Gastrocnemius medialis (tissue), 4 donors: Measurements from ENCODE around the gene XKR7. TPM values are rescaled to one million over a fixed set of nuclear protein-coding genes. Genes with fewer than 3 reads are reported as not detected.

Source experiments
- ATAC-seq, 2 donors: fragments of 150-250 bp; one replicate each; pipeline ENCODE4 v1.9.1; 2016
- DNase-seq, 2 donors: peaks; one replicate each; pipeline ENCODE4 v3.0.0-alpha.2; 2019
- H3K27ac ChIP-seq, 4 donors: fragments of 200-600 bp; sonication (generic); 1 replicate in 1 of 4; 2 replicates in 3 of 4; pipeline ENCODE4 v1.5.1; 2016 to 2018; ENCODE audit warnings: mild to moderate bottlenecking in 2 of 4, moderate library complexity in 1 of 4
- H3K27me3 ChIP-seq, 3 donors: fragments of 200-600 bp; sonication (generic) in 2 of 3; 1 replicate in 1 of 3; 2 replicates in 2 of 3; pipeline versions ENCODE4 v1.5.1 to v1.6.0; 2016 to 2019; ENCODE audit warnings: mild to moderate bottlenecking in 1 of 3, moderate library complexity in 1 of 3
- H3K36me3 ChIP-seq, 2 donors: fragments of 200-600 bp; sonication (generic) in 1 of 2; one replicate each; pipeline ENCODE4 v1.5.1; 2017 to 2018
- H3K4me1 ChIP-seq, 2 donors: fragments of 200-600 bp; sonication (generic) in 1 of 2; one replicate each; pipeline ENCODE4 v1.5.1; 2016 to 2017; ENCODE audit warnings: mild to moderate bottlenecking in 2 of 2
- H3K4me3 ChIP-seq, 4 donors: fragments of 200-600 bp; sonication (generic) in 3 of 4; 1 replicate in 1 of 4; 2 replicates in 3 of 4; pipeline ENCODE4 v1.5.1; 2016 to 2019; ENCODE audit warnings: mild to moderate bottlenecking in 2 of 4
- H3K9me3 ChIP-seq, 3 donors: fragments of 200-600 bp; sonication (generic) in 2 of 3; 1 replicate in 1 of 3; 2 replicates in 2 of 3; pipeline ENCODE4 v1.5.1; 2016 to 2019
- CTCF ChIP-seq, 5 experiments: fragments of 450-650 bp in 3 of 5; fragments of 200-600 bp in 2 of 5; sonication (generic) in 2 of 5; IDR thresholded peaks in 4 of 5; conservative IDR thresholded peaks in 1 of 5; 1 replicate in 4 of 5; 2 replicates in 1 of 5; pipeline ENCODE4 v1.5.1; 2016 to 2019; ENCODE audit warnings: antibody characterized with exemption in 5 of 5, mild to moderate bottlenecking in 3 of 5, moderate library complexity in 3 of 5
- POLR2A ChIP-seq, 2 donors: fragments of 450-650 bp; IDR thresholded peaks; one replicate each; pipeline ENCODE4 v1.6.1; 2017; ENCODE audit warnings: antibody characterized with exemption in 2 of 2, mild to moderate bottlenecking in 2 of 2, moderate library complexity in 2 of 2
- in situ Hi-C, 4 donors: fragments of 200-750 bp; cut with MboI; loops; one replicate each; pipeline versions ENCODE4 v1.15.0 to v1.8.0; 2017; ENCODE audit warnings: low sequenced_read_pairs in 4 of 4
- intact Hi-C: fragments of 100-400 bp; cut with DNase I; formaldehyde crosslinking; loops from one replicate; pipeline ENCODE4 v1.15.1; 2023; ENCODE audit warnings: low total_unique reads
- total RNA-seq, 4 donors: library from RNA; depleted of rRNA; stranded (reverse); fragments of >200 nt; gene quantifications; one replicate each; pipeline versions ENCODE4 v1.1.0 to v1.2.3, GENCODE V29; 2016

The XKR7 gene
- total RNA-seq, 4 donors from 2014 or later, result not detected

DNA sequence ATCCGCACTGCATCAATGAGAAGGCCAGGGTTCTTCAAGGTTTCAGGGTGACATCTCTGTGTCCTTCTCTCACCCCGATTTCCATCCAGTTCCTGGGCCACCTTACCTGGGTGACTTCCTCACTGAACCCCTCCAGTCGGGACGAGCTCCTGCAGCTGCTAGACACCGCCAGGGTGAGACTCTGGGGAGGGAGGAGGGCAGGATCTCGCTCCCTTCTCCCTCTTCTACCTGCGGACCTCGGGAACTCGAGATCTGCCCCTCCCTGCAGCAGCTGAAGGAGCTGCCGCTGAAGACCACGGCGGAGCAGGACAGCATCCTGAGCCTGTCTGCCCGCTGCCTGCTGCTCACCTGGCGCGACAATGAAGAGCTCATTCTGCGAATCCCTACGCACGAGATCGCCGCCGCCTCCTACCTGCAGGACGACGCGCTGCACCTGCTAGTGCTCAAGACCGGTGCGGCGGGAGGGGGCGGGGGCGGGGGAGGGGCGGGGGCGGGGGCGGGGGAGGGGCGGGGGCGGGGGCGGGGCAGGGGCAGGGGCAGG is 49.8 kb downstream of the XKR7 start:
- Histone ChIP-seq H3K9me3 (no peaks in the 10 kb centered on the region), H3K4me3 (no peak overlapping the region), H3K4me1 (peaks cover 0 to 4% of the 10 kb centered on the region in 2 donors), H3K27me3 (peaks cover 40 to 58% (median 50%) of the 10 kb centered on the region in 3 donors), H3K36me3 (no peaks in the 10 kb centered on the region), H3K27ac (no peak overlapping the region)
- no peak for ATAC-seq
- intact Hi-C loops, result no loop called here
- in situ Hi-C loops, result no loop called here
- DNase-seq, result no peak
- no peak for TF ChIP-seq POLR2A (IDR thresholded peaks at IDR 0.05)
- no peak for TF ChIP-seq CTCF (IDR thresholded peaks at IDR 0.05 in 4 of 5, conservative IDR thresholded peaks at IDR 0.05 in 1 of 5)

- H3K9me3 ChIP-seq, result no peaks in the 10 kb centered on the region
- intact Hi-C loops, result no loop called here
- H3K27me3 ChIP-seq, result peaks cover 43 to 62% (median 52%) of the 10 kb centered on the region in 3 donors
- peak overlapping the region; percentile 50 to 61 (median 54) for H3K4me3 ChIP-seq
- H3K36me3 ChIP-seq, result no peaks in the 10 kb centered on the region
- TF ChIP-seq POLR2A (IDR thresholded peaks at IDR 0.05), result peak in 1 of 2 donors; percentile 32
- no peak for TF ChIP-seq CTCF (IDR thresholded peaks at IDR 0.05 in 4 of 5, conservative IDR thresholded peaks at IDR 0.05 in 1 of 5)
- ATAC-seq (no peak), DNase-seq (peak in 1 of 2 donors; percentile 16)
- peaks cover 0 to 4% of the 10 kb centered on the region in 2 donors for H3K4me1 ChIP-seq
- in situ Hi-C loops, result no loop called here
- H3K27ac ChIP-seq, result peak overlapping the region in 1 of 4 donors; percentile 40
Measured at GRCh38 chr20:32018269-32019155, 50.6 kb downstream of the XKR7 start.

DNA sequence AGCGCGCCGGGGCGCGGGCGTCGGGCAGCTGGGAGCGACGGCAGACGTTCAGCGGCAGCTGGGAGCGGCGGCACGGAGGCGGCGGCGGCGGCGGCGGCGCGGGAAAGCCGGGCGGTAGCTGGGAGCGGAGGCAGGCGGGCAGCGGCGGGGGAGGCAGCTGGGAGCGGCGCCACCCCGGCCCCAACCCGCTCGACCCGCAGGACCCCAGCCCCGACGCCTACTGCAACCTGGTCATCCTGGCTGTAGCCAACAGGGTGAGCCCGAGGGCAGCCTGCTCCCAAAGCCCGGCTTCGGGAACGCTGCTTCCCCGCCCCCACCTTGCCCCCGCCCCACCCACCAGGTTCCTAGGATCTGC is 51.2 kb downstream of the XKR7 start:
- no peak for TF ChIP-seq CTCF (IDR thresholded peaks at IDR 0.05 in 4 of 5, conservative IDR thresholded peaks at IDR 0.05 in 1 of 5)
- TF ChIP-seq POLR2A (IDR thresholded peaks at IDR 0.05), result no peak
- Histone ChIP-seq H3K9me3 (no peaks in the 10 kb centered on the region), H3K36me3 (no peaks in the 10 kb centered on the region), H3K27ac (no peak overlapping the region), H3K27me3 (peaks cover 42 to 60% (median 52%) of the 10 kb centered on the region in 3 donors), H3K4me3 (peak overlapping the region in 2 of 4 donors; percentile 2 to 56), H3K4me1 (peaks cover 0 to 4% of the 10 kb centered on the region in 2 donors)
- in situ Hi-C loops (no loop called here), intact Hi-C loops (no loop called here)
- no peak for DNase-seq
- ATAC-seq, result no peak

DNA sequence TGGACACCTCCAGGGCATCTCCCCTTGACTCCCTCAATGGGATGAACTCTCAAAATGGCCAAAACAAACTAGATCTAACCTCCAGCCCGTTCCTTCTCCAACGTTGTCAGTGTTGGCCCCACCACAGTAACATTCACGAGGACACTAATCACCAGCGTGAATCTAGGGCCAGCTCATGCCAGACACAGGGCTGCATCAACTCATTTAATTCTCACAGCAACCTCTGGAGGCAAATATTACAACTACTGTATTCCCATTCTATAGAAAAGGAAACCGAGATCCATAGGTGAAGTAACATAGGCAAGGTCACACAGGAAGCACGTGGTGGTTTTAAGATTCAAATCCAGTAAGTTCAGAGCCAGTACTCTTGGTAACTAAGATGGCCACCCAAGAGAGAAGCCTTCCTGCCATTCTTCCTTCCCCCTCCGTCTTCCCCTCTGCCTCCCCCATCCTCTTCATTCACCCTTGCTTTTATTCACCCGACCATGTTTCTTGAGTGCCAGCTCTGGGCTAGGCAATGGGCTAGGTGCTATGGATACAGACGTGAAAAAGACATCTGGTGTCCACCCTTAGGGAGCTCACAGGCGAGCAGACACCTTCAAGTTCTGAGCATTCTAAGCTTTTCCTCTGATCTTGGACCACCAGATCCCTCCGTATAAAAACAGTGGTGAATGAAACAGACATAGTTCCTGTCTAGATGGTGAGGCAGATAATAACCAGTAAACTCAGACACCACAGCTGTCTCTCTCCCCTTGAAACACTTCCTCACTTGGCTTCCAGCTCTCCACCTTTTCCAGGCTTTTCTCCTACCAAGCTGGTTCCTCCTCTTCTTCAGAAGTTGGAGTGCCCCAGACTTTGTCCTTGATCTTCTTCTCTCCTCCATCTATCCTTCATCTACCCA is 51.9 kb downstream of the XKR7 start:
- Histone ChIP-seq H3K9me3 (no peaks in the 10 kb centered on the region), H3K27ac (no peak overlapping the region), H3K4me3 (peak overlapping the region in 2 of 4 donors; percentile 2 to 56), H3K36me3 (no peaks in the 10 kb centered on the region), H3K4me1 (peaks cover 0 to 4% of the 10 kb centered on the region in 2 donors), H3K27me3 (peaks cover 43 to 60% (median 52%) of the 10 kb centered on the region in 3 donors)
- intact Hi-C loops (no loop called here), in situ Hi-C loops (no loop called here)
- ATAC-seq (no peak), DNase-seq (no peak)
- no peak for TF ChIP-seq CTCF (IDR thresholded peaks at IDR 0.05 in 4 of 5, conservative IDR thresholded peaks at IDR 0.05 in 1 of 5)
- TF ChIP-seq POLR2A (IDR thresholded peaks at IDR 0.05), result no peak
